HG03521 (cell line): ENCODE results near the gene APLP2.

Source experiments
- ATAC-seq: cut with Tn5 transposase; IDR thresholded peaks from one replicate; pipeline ENCODE4 v1.9.1; 2021; ENCODE audit warnings: mild to moderate bottlenecking, moderate library complexity; ENCODE audit not compliant: unreplicated experiment

The APLP2 gene

GRCh38 chr11:130112071-130112830 is 42.6 kb downstream of the APLP2 start:
- ATAC-seq, result no peak

GRCh38 chr11:130114281-130114680 is 44.6 kb downstream of the APLP2 start:
- no peak for ATAC-seq

GRCh38 chr11:130114726-130115125 is 45.0 kb downstream of the APLP2 start:
- ATAC-seq, result no peak

- no peak for ATAC-seq
Observed at GRCh38 chr11:130115218-130115617, 45.5 kb downstream of the APLP2 start.

GRCh38 chr11:130118165-130118564 is 48.5 kb downstream of the APLP2 start:
- ATAC-seq, result peak; percentile 89

- ATAC-seq, result no peak
Observed at GRCh38 chr11:130118636-130119387, 49.1 kb downstream of the APLP2 start.

GRCh38 chr11:130120045-130120444 is 50.4 kb downstream of the APLP2 start:
- no peak for ATAC-seq

- no peak for ATAC-seq
Observed at GRCh38 chr11:130121445-130121978, 51.8 kb downstream of the APLP2 start.

GRCh38 chr11:130122141-130122575 is 52.5 kb downstream of the APLP2 start:
- ATAC-seq, result no peak

GRCh38 chr11:130123414-130124040 is 53.8 kb downstream of the APLP2 start:
- no peak for ATAC-seq

- ATAC-seq, result no peak
Observed at GRCh38 chr11:130124096-130124495, 54.4 kb downstream of the APLP2 start.

- ATAC-seq, result no peak
Observed at GRCh38 chr11:130125638-130126037, 55.9 kb downstream of the APLP2 start.

GRCh38 chr11:130126516-130126915 is 56.8 kb downstream of the APLP2 start:
- no peak for ATAC-seq

GRCh38 chr11:130127509-130127908 is 57.8 kb downstream of the APLP2 start:
- ATAC-seq, result no peak

GRCh38 chr11:130128626-130129025 is 58.9 kb downstream of the APLP2 start:
- ATAC-seq, result no peak

- ATAC-seq, result no peak
Observed at GRCh38 chr11:130129922-130130321, 60.2 kb downstream of the APLP2 start.

GRCh38 chr11:130131961-130132850 is 62.5 kb downstream of the APLP2 start:
- peak; percentile 69 for ATAC-seq

GRCh38 chr11:130133716-130134115 is 64.0 kb downstream of the APLP2 start:
- ATAC-seq, result no peak

- ATAC-seq, result no peak
Observed at GRCh38 chr11:130136107-130136506, 66.4 kb downstream of the APLP2 start.

GRCh38 chr11:130137999-130138398 is 68.3 kb downstream of the APLP2 start:
- no peak for ATAC-seq
